ENCODE results near the gene FAM20A.

FAM20A gene

DNA sequence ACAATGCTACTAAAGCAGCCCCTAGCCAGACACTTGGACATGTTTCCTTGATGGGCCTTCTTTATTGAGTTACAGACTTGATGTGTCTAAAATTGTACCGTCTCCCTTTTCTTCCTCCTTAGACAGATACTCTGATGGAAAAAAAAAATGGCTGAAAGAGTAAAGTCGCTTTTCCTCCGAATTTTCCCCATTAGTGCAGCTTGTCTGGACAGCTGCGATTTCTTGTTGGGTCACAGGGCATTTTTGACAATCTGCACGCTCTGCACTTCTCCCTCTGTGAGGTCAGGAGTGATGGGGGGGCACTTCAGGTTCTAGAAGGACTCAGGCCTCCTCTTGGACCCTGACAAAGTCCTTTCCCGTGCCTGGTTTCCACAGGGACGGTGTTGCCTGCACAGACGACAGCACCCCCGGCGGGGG lies 89.9 kb downstream of the FAM20A start:
- CTCF ChIA-PET = interaction anchor here (0.9 to 2.0 kb wide), 3 partner anchors 40 to 54 kb away, joined by 3 to 4 read pairs (median 4); partner anchors contain the start of gene WIPI1
- Histone ChIP-seq H3K27ac (ENCODE audit: extremely low read depth, low read depth, low read length) (peak overlapping the region; percentile 95), H3K9me3 (ENCODE audit: control insufficient read depth, insufficient read depth, low read depth, low read length) (no peaks in the 10 kb centered on the region), H3K4me3 (ENCODE audit: low read depth, low read length) (peak overlapping the region; percentile 83), H3K4me1 (ENCODE audit: control insufficient read depth, insufficient read depth, low read length) (peaks cover 20% of the 10 kb centered on the region), H3K36me3 (ENCODE audit: control insufficient read depth in 2 of 2, insufficient read depth in 1 of 2, low read length in 2 of 2) (peaks cover 12 to 16% of the 10 kb centered on the region in 2 experiments; a peak in 2 of 3 replicates)
- POLR2A ChIA-PET = interaction anchor here (1.4 to 2.7 kb wide), 3 partner anchors 9 to 476 kb away, joined by 3 to 18 read pairs (median 6); partner anchors contain the start of genes KPNA2 and WIPI1
- TF ChIP-seq ZBTB7A (tag by site-specific recombination; IDR thresholded peaks at IDR 0.05; ENCODE audit: low read depth) = no peak
- TF ChIP-seq, protein P1, sequence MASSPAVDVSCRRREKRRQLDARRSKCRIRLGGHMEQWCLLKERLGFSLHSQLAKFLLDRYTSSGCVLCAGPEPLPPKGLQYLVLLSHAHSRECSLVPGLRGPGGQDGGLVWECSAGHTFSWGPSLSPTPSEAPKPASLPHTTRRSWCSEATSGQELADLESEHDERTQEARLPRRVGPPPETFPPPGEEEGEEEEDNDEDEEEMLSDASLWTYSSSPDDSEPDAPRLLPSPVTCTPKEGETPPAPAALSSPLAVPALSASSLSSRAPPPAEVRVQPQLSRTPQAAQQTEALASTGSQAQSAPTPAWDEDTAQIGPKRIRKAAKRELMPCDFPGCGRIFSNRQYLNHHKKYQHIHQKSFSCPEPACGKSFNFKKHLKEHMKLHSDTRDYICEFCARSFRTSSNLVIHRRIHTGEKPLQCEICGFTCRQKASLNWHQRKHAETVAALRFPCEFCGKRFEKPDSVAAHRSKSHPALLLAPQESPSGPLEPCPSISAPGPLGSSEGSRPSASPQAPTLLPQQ (tag by site-specific recombination; IDR thresholded peaks at IDR 0.05) = no peak
- no peak for TF ChIP-seq OVOL3 (tag by site-specific recombination; IDR thresholded peaks at IDR 0.05)
- no peak for TF ChIP-seq ZNF202 (tag by site-specific recombination; IDR thresholded peaks at IDR 0.05; ENCODE audit: borderline replicate concordance)
- no peak for TF ChIP-seq ZNF660 (tag by site-specific recombination; IDR thresholded peaks at IDR 0.05)
- TF ChIP-seq OSR2 (tag by site-specific recombination; IDR thresholded peaks at IDR 0.05) = no peak; the same call in 1 of the 2 replicates
- TF ChIP-seq YY2 (tag by site-specific recombination; IDR thresholded peaks at IDR 0.05) = no peak
- 0 out of 2 replicates have a peak, but pooled peaks have one; percentile 24 for TF ChIP-seq ZNF449 (tag by site-specific recombination; IDR thresholded peaks at IDR 0.05)
- no peak for TF ChIP-seq ZXDB (tag by site-specific recombination; IDR thresholded peaks at IDR 0.05)
- no peak for TF ChIP-seq ZNF426 (tag by site-specific recombination; IDR thresholded peaks at IDR 0.05)
- TF ChIP-seq ZNF24 (tag by site-specific recombination; IDR thresholded peaks at IDR 0.05) = no peak
- no peak for TF ChIP-seq ZNF701 (tag by site-specific recombination; IDR thresholded peaks at IDR 0.05)
- no peak for TF ChIP-seq ZNF785 (tag by site-specific recombination; IDR thresholded peaks at IDR 0.05)
- TF ChIP-seq ZNF223 (tag by site-specific recombination; IDR thresholded peaks at IDR 0.05) = no peak
- TF ChIP-seq ZNF292 (tag by site-specific recombination; IDR thresholded peaks at IDR 0.05; ENCODE audit: borderline replicate concordance, low read depth) = no peak
- TF ChIP-seq, protein P2, sequence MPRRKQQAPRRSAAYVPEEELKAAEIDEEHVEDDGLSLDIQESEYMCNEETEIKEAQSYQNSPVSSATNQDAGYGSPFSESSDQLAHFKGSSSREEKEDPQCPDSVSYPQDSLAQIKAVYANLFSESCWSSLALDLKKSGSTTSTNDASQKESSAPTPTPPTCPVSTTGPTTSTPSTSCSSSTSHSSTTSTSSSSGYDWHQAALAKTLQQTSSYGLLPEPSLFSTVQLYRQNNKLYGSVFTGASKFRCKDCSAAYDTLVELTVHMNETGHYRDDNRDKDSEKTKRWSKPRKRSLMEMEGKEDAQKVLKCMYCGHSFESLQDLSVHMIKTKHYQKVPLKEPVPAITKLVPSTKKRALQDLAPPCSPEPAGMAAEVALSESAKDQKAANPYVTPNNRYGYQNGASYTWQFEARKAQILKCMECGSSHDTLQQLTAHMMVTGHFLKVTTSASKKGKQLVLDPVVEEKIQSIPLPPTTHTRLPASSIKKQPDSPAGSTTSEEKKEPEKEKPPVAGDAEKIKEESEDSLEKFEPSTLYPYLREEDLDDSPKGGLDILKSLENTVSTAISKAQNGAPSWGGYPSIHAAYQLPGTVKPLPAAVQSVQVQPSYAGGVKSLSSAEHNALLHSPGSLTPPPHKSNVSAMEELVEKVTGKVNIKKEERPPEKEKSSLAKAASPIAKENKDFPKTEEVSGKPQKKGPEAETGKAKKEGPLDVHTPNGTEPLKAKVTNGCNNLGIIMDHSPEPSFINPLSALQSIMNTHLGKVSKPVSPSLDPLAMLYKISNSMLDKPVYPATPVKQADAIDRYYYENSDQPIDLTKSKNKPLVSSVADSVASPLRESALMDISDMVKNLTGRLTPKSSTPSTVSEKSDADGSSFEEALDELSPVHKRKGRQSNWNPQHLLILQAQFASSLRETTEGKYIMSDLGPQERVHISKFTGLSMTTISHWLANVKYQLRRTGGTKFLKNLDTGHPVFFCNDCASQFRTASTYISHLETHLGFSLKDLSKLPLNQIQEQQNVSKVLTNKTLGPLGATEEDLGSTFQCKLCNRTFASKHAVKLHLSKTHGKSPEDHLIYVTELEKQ (tag by site-specific recombination; IDR thresholded peaks at IDR 0.05; ENCODE audit: borderline replicate concordance) = no peak
- TF ChIP-seq MYNN (tag by site-specific recombination; IDR thresholded peaks at IDR 0.05; ENCODE audit: borderline replicate concordance) = no peak
- no peak for TF ChIP-seq ZNF221 (tag by site-specific recombination; IDR thresholded peaks at IDR 0.05; ENCODE audit: borderline replicate concordance)
- TF ChIP-seq ZNF624 (tag by site-specific recombination; IDR thresholded peaks at IDR 0.05) = no peak
- TF ChIP-seq, protein P3, sequence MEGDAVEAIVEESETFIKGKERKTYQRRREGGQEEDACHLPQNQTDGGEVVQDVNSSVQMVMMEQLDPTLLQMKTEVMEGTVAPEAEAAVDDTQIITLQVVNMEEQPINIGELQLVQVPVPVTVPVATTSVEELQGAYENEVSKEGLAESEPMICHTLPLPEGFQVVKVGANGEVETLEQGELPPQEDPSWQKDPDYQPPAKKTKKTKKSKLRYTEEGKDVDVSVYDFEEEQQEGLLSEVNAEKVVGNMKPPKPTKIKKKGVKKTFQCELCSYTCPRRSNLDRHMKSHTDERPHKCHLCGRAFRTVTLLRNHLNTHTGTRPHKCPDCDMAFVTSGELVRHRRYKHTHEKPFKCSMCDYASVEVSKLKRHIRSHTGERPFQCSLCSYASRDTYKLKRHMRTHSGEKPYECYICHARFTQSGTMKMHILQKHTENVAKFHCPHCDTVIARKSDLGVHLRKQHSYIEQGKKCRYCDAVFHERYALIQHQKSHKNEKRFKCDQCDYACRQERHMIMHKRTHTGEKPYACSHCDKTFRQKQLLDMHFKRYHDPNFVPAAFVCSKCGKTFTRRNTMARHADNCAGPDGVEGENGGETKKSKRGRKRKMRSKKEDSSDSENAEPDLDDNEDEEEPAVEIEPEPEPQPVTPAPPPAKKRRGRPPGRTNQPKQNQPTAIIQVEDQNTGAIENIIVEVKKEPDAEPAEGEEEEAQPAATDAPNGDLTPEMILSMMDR (tag by site-specific recombination; IDR thresholded peaks at IDR 0.05) = peak; percentile 33; the same call in 1 of the 2 replicates
- TF ChIP-seq, protein P4, sequence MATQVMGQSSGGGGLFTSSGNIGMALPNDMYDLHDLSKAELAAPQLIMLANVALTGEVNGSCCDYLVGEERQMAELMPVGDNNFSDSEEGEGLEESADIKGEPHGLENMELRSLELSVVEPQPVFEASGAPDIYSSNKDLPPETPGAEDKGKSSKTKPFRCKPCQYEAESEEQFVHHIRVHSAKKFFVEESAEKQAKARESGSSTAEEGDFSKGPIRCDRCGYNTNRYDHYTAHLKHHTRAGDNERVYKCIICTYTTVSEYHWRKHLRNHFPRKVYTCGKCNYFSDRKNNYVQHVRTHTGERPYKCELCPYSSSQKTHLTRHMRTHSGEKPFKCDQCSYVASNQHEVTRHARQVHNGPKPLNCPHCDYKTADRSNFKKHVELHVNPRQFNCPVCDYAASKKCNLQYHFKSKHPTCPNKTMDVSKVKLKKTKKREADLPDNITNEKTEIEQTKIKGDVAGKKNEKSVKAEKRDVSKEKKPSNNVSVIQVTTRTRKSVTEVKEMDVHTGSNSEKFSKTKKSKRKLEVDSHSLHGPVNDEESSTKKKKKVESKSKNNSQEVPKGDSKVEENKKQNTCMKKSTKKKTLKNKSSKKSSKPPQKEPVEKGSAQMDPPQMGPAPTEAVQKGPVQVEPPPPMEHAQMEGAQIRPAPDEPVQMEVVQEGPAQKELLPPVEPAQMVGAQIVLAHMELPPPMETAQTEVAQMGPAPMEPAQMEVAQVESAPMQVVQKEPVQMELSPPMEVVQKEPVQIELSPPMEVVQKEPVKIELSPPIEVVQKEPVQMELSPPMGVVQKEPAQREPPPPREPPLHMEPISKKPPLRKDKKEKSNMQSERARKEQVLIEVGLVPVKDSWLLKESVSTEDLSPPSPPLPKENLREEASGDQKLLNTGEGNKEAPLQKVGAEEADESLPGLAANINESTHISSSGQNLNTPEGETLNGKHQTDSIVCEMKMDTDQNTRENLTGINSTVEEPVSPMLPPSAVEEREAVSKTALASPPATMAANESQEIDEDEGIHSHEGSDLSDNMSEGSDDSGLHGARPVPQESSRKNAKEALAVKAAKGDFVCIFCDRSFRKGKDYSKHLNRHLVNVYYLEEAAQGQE (tag by site-specific recombination; IDR thresholded peaks at IDR 0.05) = peak; percentile 11; the same call in 1 of the 2 replicates
- TF ChIP-seq ZSCAN30 (tag by site-specific recombination; IDR thresholded peaks at IDR 0.05) = no peak
- TF ChIP-seq ZNF571 (tag by site-specific recombination; IDR thresholded peaks at IDR 0.05) = no peak
- no peak for TF ChIP-seq BCL11B (tag by site-specific recombination; IDR thresholded peaks at IDR 0.05; ENCODE audit: low read depth)
- no peak for TF ChIP-seq KLF1 (tag by site-specific recombination; IDR thresholded peaks at IDR 0.05)

All from HEK293 (cell line).